IPS-15b (cell line): ENCODE results near the gene ZNF235.
"Not testable (repeated sequence)": the region's sequence is repeated elsewhere in the genome, so short reads cannot be mapped to it uniquely, and the experiment has no call there.

Experiments
- H3K27me3 ChIP-seq: one replicate; pipeline ENCODE4 v1.6.1; 2013; ENCODE audit warnings: low read length; ENCODE audit not compliant: control insufficient read depth, insufficient read depth
- H3K36me3 ChIP-seq: one replicate; pipeline ENCODE4 v1.6.1; 2013; ENCODE audit warnings: low read length; ENCODE audit not compliant: control insufficient read depth, insufficient read depth
- H3K4me1 ChIP-seq: one replicate; pipeline ENCODE4 v1.6.1; 2013; ENCODE audit warnings: mild to moderate bottlenecking, low read length; ENCODE audit not compliant: control insufficient read depth, insufficient read depth
- H3K4me3 ChIP-seq: one replicate; pipeline ENCODE4 v1.5.1; 2013; ENCODE audit warnings: low read depth, low read length
- H3K9ac ChIP-seq: one replicate; pipeline ENCODE4 v1.6.1; 2013; ENCODE audit warnings: low read depth, mild to moderate bottlenecking, low read length
- H3K9me3 ChIP-seq: one replicate; pipeline ENCODE4 v1.6.1; 2013; ENCODE audit warnings: mild to moderate bottlenecking, low read length; ENCODE audit not compliant: control insufficient read depth, insufficient read depth

Gene ZNF235

DNA sequence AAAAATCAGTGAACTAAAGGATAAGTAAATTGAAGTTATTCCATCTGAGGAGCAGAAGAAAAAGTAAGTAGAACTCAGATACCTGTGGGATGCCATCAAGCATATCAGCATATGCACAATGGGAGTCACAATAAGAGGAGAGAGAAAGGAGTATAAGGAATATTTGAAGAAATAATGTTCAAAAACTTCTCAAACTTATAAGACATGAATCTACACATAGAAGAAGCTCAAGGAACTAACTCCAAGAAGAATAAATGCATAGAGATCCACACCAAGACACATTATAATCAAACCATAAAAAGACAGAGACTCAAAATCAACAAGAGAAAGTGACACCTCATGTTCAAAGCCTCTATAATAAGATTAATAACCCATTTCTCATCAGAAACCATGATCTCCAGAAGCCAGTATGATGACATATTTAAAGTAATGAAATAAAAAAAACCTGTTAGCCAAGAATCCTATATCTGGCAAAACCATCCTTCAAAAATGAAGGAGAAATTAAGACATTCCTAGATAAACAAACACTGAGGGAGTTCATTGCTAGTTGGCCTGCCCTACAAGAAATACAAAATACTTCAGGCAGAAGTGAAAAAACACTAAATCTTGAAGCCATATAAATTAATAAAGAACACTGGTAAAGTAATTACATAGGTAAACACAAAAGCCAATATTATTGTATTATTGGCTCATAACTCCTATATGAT lies 49.0 kb downstream of the ZNF235 start:
- Histone ChIP-seq H3K4me1 (no peaks in the 10 kb centered on the region), H3K4me3 (no peak overlapping the region), H3K27me3 (no peaks in the 10 kb centered on the region), H3K36me3 (no peaks in the 10 kb centered on the region), H3K9ac (no peak overlapping the region), H3K9me3 (no peaks in the 10 kb centered on the region)

DNA sequence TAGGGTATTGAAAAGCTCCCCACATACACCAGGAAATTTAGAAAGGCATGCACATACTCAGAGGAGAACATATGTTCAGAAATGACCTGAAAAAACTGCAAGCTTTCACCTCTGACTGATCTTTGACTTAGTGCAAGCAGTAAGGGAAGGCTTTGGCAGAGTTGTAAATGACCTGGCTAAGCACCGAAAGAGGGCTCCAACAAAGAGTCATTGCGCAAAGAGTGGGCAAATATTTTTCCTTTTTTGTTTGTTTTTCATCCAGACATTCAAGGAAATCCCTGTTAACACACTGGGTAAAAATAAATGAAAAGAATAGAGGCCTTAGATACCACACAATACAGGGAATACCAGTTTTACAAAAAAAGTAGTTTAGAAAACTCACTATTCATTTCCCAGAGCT lies 50.3 kb downstream of the ZNF235 start:
- Histone ChIP-seq H3K36me3 (no peaks in the 10 kb centered on the region), H3K4me3 (no peak overlapping the region), H3K27me3 (no peaks in the 10 kb centered on the region), H3K9me3 (no peaks in the 10 kb centered on the region), H3K4me1 (no peaks in the 10 kb centered on the region), H3K9ac (no peak overlapping the region)

DNA sequence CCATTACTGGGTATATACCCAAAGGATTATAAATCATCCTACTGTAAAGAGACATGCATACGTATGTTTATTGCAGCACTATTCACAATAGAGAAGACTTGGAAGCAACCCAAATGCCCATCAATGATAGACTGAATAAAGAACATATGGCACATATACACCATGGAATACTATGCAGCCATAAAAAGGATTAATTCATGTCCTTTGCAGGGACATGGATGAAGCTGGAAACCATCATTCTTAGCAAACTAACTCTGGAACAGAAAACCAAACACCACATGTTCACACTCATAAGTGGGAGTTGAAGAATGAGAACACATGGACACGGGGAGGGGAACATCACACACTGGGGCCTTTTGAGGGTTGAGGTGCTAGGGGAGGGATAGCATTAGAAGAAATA lies 51.4 kb downstream of the ZNF235 start:
- not testable (repeated sequence) for H3K9me3 ChIP-seq

DNA sequence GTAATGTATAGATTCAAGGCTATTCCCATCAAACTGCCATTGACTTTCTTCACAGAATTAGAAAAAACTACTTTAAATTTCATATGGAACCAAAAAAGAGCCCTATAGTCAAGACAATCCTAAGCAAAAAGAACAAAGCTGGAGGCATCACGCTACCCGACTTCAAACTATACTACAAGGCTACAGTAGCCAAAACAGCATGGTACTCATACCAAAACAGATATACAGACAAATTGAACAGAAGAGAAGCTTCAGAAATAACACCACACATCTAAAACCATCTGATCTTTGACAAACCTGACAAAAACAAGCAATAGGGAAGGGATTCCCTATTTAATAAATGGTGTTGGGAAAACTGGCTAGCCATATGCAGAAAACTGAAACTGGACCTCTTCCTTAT lies 52.5 kb downstream of the ZNF235 start:
- not testable (repeated sequence) for H3K4me3 ChIP-seq, H3K36me3 ChIP-seq, H3K9ac ChIP-seq, H3K27me3 ChIP-seq, H3K4me1 ChIP-seq, H3K9me3 ChIP-seq

More for the DNA sequence above, 51.4 kb downstream of the ZNF235 start:
- H3K27me3 ChIP-seq, H3K36me3 ChIP-seq, H3K4me1 ChIP-seq, H3K4me3 ChIP-seq, H3K9ac ChIP-seq: not testable (repeated sequence)

DNA sequence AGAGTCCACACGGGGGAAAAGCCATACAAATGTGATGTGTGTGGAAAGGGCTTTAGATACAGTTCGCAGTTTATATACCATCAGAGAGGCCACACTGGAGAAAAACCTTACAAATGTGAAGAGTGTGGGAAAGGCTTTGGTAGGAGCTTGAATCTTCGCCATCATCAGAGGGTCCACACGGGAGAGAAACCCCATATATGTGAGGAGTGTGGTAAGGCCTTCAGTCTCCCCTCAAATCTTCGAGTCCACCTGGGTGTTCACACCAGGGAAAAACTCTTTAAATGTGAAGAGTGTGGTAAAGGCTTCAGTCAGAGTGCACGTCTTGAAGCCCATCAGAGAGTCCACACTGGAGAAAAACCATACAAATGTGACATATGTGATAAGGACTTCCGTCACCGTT lies 68.4 kb downstream of the ZNF235 start:
- no peak overlapping the region for H3K9ac ChIP-seq
- H3K9me3 ChIP-seq: no peaks in the 10 kb centered on the region
- H3K4me1 ChIP-seq: no peaks in the 10 kb centered on the region
- peaks cover 24% of the 10 kb centered on the region for H3K36me3 ChIP-seq
- no peaks in the 10 kb centered on the region for H3K27me3 ChIP-seq
- H3K4me3 ChIP-seq: no peak overlapping the region
